UCSD-AML1 (cell line): ENCODE data around the gene SP110.
"Not testable (repeated sequence)": the region's sequence is repeated elsewhere in the genome, so short reads cannot be mapped to it uniquely, and the experiment has no call there.

Source experiments
- DNase-seq: peaks from one replicate; lab custom pipeline; 2025; ENCODE audit not compliant: unreplicated experiment; lab: John Stamatoyannopoulos, UW

Gene SP110

DNA sequence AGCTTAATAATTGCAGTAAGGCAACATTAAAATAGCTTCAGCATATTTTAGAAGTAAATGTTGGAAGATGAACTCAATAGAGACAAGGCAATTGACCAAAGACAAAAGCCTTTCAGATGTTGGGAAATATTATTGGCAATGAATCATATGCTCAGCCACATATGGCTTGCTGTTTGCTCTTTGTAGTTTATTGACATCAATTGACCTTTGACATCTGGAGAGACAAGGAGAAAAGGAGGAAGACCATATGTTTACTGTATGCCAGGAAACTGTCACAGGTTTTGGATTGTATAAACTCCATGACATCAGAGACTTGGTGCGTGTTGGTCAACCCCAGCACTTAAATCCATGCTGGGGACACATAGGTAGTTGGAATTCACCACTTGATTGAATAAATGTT, 90.4 kb downstream of the SP110 start:
- no peak for DNase-seq

DNA sequence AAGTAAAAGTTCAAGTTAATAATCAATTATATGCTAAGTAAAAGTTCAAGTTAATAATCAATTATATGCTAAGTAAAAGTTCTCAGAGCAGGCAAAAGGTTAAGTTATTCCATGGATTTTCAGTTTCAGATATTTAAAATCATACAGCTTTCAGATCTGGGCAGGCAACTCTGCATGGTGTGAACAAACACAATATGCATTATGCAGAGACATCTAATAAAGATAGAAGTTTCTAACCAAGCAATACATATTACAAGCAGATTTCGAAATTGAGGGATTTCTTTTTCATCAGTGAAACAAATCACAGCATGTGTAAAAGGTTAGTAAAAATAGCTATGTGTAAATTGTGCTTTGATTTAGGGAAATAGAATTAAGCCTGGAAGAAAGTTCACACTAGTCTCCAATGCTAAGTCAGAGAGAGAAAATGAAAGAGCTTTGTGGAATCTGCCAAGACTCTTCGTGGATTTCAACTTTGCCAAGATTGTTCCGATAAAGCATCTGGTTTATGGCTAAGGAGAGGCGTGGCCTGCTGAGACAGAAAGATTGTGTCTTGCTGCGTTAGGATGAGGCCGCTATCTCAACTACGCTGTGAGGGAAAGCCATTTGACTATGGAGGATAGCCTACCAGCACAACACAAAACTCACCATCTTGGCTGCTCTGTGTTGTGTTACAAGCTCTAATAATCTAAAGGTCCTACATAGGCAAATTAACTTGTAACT, 91.0 kb downstream of the SP110 start:
- DNase-seq = no peak

DNA sequence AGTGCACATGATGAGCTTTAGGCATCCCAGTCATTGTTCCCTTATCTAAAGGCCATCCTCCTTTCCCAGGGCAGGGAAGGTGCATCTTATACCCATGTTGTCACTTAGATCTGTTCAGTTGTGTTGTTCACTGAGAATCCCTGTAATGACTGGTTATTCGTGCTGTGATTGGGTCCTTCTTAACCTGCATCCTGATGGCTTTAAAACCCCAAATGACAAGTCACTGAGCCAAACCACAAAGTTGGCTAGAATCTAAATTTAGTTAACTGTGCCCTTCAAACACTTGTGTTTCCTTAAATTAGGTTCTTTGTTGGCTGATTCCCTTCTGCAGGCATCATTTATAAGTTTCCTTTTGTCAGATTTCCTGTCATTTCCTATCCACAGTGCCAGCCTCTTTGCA, 92.6 kb downstream of the SP110 start:
- no peak for DNase-seq

DNA sequence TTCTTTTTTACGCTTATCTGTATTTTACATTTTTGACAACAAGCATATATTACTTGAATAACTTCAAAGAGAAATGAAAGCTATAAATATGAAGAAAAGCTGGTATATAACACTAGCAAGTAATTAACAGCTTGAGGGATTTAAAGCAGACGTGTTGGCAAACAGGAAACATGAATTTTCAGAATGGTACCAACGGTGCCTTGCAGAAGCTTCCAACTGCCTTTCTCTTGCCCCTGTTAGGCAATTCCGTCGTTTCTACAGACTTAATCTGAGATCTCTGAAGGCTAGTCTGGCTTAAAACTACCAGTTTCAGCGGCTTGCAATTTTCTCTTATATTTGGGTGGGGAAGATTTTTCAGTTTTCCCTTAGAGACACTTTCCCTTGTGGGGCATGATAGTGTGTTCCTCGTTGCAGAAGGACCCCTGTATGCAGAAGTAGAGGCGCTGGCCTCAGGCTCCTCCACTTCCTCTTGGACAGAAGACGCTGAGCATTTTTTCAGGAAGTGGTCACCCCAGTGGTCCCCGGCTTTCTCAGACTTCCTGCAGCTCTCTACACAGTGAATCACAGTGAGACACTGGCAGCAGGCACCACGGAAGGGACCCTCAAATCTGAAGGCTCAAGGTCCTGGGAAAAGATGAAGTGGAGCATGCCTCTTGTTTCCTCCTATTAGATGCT, 94.9 kb downstream of the SP110 start:
- DNase-seq = peak; percentile 49

DNA sequence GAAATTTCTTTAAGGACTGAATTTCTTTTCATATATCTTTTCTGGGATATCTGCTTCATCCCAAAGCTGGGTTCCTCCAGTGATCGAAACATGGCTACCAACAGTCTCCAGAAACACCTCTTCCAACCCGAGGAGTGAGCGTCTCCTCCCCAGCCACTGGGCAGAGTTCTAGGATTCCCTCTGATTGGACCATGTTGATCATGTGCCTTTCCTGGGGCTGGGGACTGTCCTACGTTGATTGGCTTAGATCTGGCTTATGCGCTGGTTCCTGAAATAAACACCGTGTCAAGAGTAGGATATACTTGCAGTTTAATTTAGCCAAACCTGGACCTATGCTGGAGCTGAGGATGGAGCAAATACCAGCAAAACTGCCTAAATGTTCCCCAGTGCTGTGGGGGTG, 95.5 kb downstream of the SP110 start:
- DNase-seq = no peak

DNA sequence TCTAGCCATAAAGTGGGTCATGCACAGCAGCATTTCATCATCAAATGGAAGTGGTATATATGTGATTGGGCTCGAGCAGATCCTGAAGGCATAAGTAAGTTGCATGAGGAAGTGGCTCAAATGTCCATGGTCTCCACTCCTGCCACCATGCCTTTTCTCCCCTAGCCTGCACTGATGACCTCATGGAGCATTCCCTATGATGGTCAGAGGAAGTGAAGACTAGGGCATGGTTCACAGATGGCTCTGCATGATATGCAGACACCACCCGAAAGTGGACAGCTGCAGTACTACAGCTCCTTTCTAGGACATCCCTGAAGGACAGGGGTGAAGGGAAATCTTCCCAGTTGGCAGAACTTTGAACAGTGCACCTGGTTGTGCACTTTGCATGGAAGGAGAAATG, 99.4 kb downstream of the SP110 start:
- DNase-seq = not testable (repeated sequence)

DNA sequence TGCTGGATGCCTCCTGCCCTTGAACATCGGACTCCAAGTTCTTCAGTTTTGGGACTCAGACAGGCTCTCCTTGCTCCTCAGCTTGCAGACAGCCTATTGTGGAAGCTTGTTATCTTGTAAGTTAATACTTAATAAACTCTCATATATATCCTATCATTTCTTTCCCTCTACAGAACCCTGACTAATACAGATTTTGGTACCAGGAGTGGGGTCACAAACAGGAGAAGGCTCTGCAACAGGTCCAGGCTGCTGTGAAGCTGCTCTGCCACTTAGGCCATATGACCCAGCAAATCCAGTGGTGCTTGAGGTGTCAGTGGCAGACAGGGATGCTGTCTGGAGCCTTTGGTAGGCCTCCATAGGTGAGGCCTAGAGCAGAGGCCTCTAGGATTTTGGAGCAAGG, 100.0 kb downstream of the SP110 start:
- DNase-seq = not testable (repeated sequence)
